Lung (tissue), 12 donors: ENCODE data around the gene PLXND1. TPM values are rescaled to one million over a fixed set of nuclear protein-coding genes. Genes with fewer than 3 reads are reported as not detected.

Experiments used
- ATAC-seq: fragments of 200-7000 bp; cut with Tn5 transposase; one replicate; pipeline ENCODE4 v1.9.1; 2020; ENCODE audit warnings: moderate number of reproducible peaks; ENCODE audit not compliant: insufficient read depth, low FRiP score
- DNase-seq, 3 donors: peaks; one replicate each; pipeline ENCODE4 v3.0.0-alpha.2; 2013 to 2017
- H3K27ac ChIP-seq, 2 donors: one replicate each; pipeline ENCODE4 v1.5.1; 2013; ENCODE audit warnings: mild to moderate bottlenecking in 2 of 2, moderate library complexity in 2 of 2, control low read depth in 1 of 2, inconsistent platforms in 1 of 2, low read depth in 1 of 2, low read length in 1 of 2
- H3K27me3 ChIP-seq, 3 donors: one replicate each; pipeline ENCODE4 v1.5.1; 2013; ENCODE audit warnings: low read length in 2 of 3; ENCODE audit not compliant: control insufficient read depth in 3 of 3, insufficient read depth in 3 of 3
- H3K36me3 ChIP-seq, 4 donors: one replicate each; pipeline ENCODE4 v1.5.1; 2013; ENCODE audit warnings: low read length in 4 of 4, mild to moderate bottlenecking in 1 of 4, moderate library complexity in 1 of 4; ENCODE audit not compliant: control insufficient read depth in 4 of 4, insufficient read depth in 4 of 4
- H3K4me1 ChIP-seq, 5 donors: one replicate each; pipeline ENCODE4 v1.5.1; 2013; ENCODE audit warnings: low read length in 5 of 5, mild to moderate bottlenecking in 2 of 5, moderate library complexity in 1 of 5; ENCODE audit not compliant: control insufficient read depth in 5 of 5, insufficient read depth in 5 of 5
- H3K4me3 ChIP-seq: one replicate; pipeline ENCODE4 v1.5.1; 2013; ENCODE audit warnings: mild to moderate bottlenecking, control low read depth, moderate library complexity
- H3K9ac ChIP-seq, 2 donors: one replicate each; pipeline ENCODE4 v1.5.1; 2013; ENCODE audit warnings: low read length in 2 of 2, control low read depth in 1 of 2; ENCODE audit not compliant: insufficient read depth in 1 of 2
- H3K9me3 ChIP-seq, 4 donors: one replicate each; pipeline ENCODE4 v1.5.1; 2013; ENCODE audit warnings: low read length in 3 of 4, mild to moderate bottlenecking in 1 of 4, moderate library complexity in 1 of 4; ENCODE audit not compliant: control insufficient read depth in 4 of 4, insufficient read depth in 3 of 4
- CTCF ChIP-seq: IDR thresholded peaks from 2 replicates; pipeline ENCODE4 v1.5.1; 2012; ENCODE audit warnings: mild to moderate bottlenecking; ENCODE audit errors: control extremely low read depth, extremely low read depth
- WGBS, 2 donors: extraction: QIAGEN DNeasy Blood & Tissue Kit; methylation state at CpG; one replicate each; pipeline ENCODE4 v1.1.7; 2013; 5-methylcytosine and 5-hydroxymethylcytosine counted together
- polyA plus RNA-seq, 2 donors: library from polyadenylated mRNA; stranded (reverse); fragments of 200-250 nt; gene quantifications; one replicate each; pipeline ENCODE4 v1.2.1, GENCODE V29; 2013
- total RNA-seq, 2 donors: library from RNA; depleted of rRNA in 1 of 2; stranded (reverse); fragments of >200 nt in 1 of 2; gene quantifications; one replicate each; pipeline ENCODE4 v1.2.1, GENCODE V29; 2014 to 2021
- donor health status: control.
- donor health status: control.
- donor health status: Bipolar disorder and iron deficiency.
- donor health status: healthy.
- donor health status: DM: yes; HTN: yes; CAD: no.

Gene PLXND1
- total and polyA plus RNA-seq, 4 donors: 128 to 233 (median 180) TPM

DNA sequence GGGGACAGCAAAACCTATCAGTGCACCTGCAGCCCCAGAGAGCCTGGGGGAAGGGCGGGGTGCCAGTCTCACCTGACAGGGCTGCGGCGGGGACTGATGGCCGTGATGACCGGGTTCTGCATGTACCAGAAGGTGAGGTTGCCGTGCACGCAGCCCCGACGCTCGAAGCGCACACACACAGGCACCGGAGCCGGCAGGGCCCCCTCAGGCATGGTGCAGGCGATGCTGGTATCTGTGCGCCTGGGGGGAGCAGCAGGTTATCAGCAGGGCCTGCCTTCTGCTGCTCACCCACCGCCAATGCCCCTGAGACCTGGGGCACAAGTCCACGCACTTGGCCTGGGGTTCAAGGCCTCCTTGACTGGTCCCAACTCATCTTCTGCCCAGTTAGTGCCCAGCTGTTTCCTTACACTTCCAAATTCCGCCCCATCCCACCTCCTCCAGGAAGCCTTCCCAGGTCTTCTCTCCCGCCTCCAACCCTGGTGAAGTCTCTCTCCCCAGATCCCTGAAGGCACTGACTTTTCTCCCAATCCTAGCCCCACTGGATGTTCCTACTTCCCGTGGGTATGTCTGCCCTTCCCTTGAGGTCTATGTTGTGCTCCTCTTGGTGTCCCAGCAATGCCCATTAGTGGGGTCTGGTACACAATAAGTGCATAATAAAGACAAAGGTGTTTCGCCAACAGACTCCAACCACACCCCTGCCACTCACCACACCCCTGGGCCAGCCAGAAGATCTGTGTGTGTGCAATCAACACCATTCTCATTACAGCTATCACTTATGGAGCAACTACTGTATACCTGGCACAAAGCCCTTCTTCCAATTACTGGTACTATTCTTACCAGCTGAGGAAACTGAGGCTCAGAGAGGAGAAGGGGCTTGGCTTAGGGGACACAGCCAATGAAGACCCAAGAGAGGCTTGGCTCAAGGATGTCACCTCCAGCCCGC lies 34.6 kb downstream of the PLXND1 start:
- no peaks in the 10 kb centered on the region for H3K27me3 ChIP-seq
- no peak overlapping the region for H3K4me3 ChIP-seq
- 95 to 96% methylated on average over 22 of the region's 22 CpGs for WGBS, 2 donors
- peaks cover 0 to 7% (median under 1%) of the 10 kb centered on the region in 5 donors for H3K4me1 ChIP-seq
- DNase-seq: no peak
- H3K9me3 ChIP-seq: no peaks in the 10 kb centered on the region
- H3K27ac ChIP-seq: no peak overlapping the region
- no peak for TF ChIP-seq CTCF
- no peak overlapping the region for H3K9ac ChIP-seq
- H3K36me3 ChIP-seq: peaks cover 0 to 76% (median 26%) of the 10 kb centered on the region in 4 donors
- ATAC-seq: no peak

GRCh38 chr3:129569856-129570255 lies 36.6 kb downstream of the PLXND1 start:
- no peak for DNase-seq
- no peak for ATAC-seq
- H3K9me3 ChIP-seq: no peaks in the 10 kb centered on the region
- 86 to 95% methylated on average over 7 of the region's 7 CpGs for WGBS, 2 donors
- no peaks in the 10 kb centered on the region for H3K27me3 ChIP-seq
- TF ChIP-seq CTCF: no peak
- H3K4me3 ChIP-seq: no peak overlapping the region
- H3K36me3 ChIP-seq: peaks cover 0 to 79% (median 31%) of the 10 kb centered on the region in 4 donors
- no peak overlapping the region for H3K9ac ChIP-seq
- H3K4me1 ChIP-seq: peaks cover 0 to 16% (median 2%) of the 10 kb centered on the region in 5 donors
- H3K27ac ChIP-seq: no peak overlapping the region

- Histone ChIP-seq H3K27ac (no peak overlapping the region), H3K4me1 (peaks cover 0 to 29% (median 2%) of the 10 kb centered on the region in 5 donors), H3K27me3 (no peaks in the 10 kb centered on the region), H3K9me3 (no peaks in the 10 kb centered on the region), H3K9ac (no peak overlapping the region), H3K4me3 (no peak overlapping the region), H3K36me3 (peaks cover 0 to 78% (median 29%) of the 10 kb centered on the region in 4 donors)
- ATAC-seq (no peak), DNase-seq (no peak)
- TF ChIP-seq CTCF: no peak
- WGBS, 2 donors: 54 to 60% methylated on average over 6 of the region's 6 CpGs
Measured at GRCh38 chr3:129567939-129568338, 38.5 kb downstream of the PLXND1 start.
